HEK293T (cell line): ENCODE data around the gene ZBTB12.
"Not testable (repeated sequence)": the region's sequence is repeated elsewhere in the genome, so short reads cannot be mapped to it uniquely, and the experiment has no call there.

Experiments used
- CTCF ChIA-PET: fragments of 350-600 bp; formaldehyde crosslinking; extraction: SDS; loops from one replicate; lab custom pipeline; 2021; ENCODE audit warnings: antibody characterized with exemption, inconsistent platforms; lab: Yijun Ruan, JAX
- POLR2A ChIA-PET: fragments of 350-600 bp; formaldehyde crosslinking; extraction: SDS; loops from one replicate; lab custom pipeline; 2020; ENCODE audit warnings: antibody characterized with exemption, inconsistent platforms; lab: Yijun Ruan, JAX
- DNase-seq: peaks from one replicate; pipeline ENCODE4 v3.0.0; 2012; ENCODE audit warnings: mixed read lengths; ENCODE audit errors: extremely low spot score
- ARNT ChIP-seq: fragments of 450-650 bp; IDR thresholded peaks from 2 replicates; pipeline ENCODE4 v1.6.1; 2017; ENCODE audit warnings: mild to moderate bottlenecking
- BHLHE40 ChIP-seq: fragments of 450-650 bp; IDR thresholded peaks from 2 replicates; pipeline ENCODE4 v1.6.1; 2016; ENCODE audit warnings: mild to moderate bottlenecking, moderate library complexity, borderline replicate concordance
- CTBP1 ChIP-seq: fragments of 450-650 bp; IDR thresholded peaks from 2 replicates; pipeline ENCODE4 v1.6.1; 2016; ENCODE audit warnings: borderline replicate concordance
- ELF4 ChIP-seq: fragments of 450-650 bp; IDR thresholded peaks from 2 replicates; pipeline ENCODE4 v1.6.1; 2017; ENCODE audit warnings: antibody characterized with exemption
- FOXA1 ChIP-seq: fragments of 450-650 bp; IDR thresholded peaks from 2 replicates; pipeline ENCODE4 v1.6.1; 2016; ENCODE audit warnings: mild to moderate bottlenecking
- FOXK2 ChIP-seq: fragments of 450-650 bp; IDR thresholded peaks from 2 replicates; pipeline ENCODE4 v1.6.1; 2016; ENCODE audit warnings: mild to moderate bottlenecking
- FOXM1 ChIP-seq: fragments of 450-650 bp; IDR thresholded peaks from 2 replicates; pipeline ENCODE4 v1.6.1; 2017; ENCODE audit warnings: mild to moderate bottlenecking, borderline replicate concordance
- HDGF ChIP-seq: fragments of 450-650 bp; IDR thresholded peaks from 2 replicates; pipeline ENCODE4 v1.6.1; 2017; ENCODE audit warnings: antibody characterized with exemption, borderline replicate concordance
- L3MBTL2 ChIP-seq: fragments of 450-650 bp; conservative IDR thresholded peaks from 2 replicates; pipeline ENCODE4 v1.6.1; 2016; ENCODE audit warnings: mild to moderate bottlenecking
- LEF1 ChIP-seq: fragments of 450-650 bp; IDR thresholded peaks from 2 replicates; pipeline ENCODE4 v1.6.1; 2017; ENCODE audit warnings: mild to moderate bottlenecking, borderline replicate concordance
- NFRKB ChIP-seq: fragments of 450-650 bp; IDR thresholded peaks from 2 replicates; pipeline ENCODE4 v1.6.1; 2016; ENCODE audit warnings: mild to moderate bottlenecking, moderate library complexity
- SP1 ChIP-seq: fragments of 450-650 bp; IDR thresholded peaks from 2 replicates; pipeline ENCODE4 v1.6.1; 2017
- SUZ12 ChIP-seq: fragments of 450-650 bp; IDR thresholded peaks from 2 replicates; pipeline ENCODE4 v1.6.1; 2016; ENCODE audit warnings: mild to moderate bottlenecking
- TARDBP ChIP-seq: fragments of 450-650 bp; IDR thresholded peaks from 2 replicates; pipeline ENCODE4 v1.6.1; 2016
- ZNF384 ChIP-seq: fragments of 450-650 bp; IDR thresholded peaks from 2 replicates; pipeline ENCODE4 v1.6.1; 2016
- TF ChIP-seq, protein P1 (sequence below): fragments of 450-650 bp; IDR thresholded peaks from 2 replicates; pipeline ENCODE4 v1.6.1; 2016

Gene ZBTB12

DNA sequence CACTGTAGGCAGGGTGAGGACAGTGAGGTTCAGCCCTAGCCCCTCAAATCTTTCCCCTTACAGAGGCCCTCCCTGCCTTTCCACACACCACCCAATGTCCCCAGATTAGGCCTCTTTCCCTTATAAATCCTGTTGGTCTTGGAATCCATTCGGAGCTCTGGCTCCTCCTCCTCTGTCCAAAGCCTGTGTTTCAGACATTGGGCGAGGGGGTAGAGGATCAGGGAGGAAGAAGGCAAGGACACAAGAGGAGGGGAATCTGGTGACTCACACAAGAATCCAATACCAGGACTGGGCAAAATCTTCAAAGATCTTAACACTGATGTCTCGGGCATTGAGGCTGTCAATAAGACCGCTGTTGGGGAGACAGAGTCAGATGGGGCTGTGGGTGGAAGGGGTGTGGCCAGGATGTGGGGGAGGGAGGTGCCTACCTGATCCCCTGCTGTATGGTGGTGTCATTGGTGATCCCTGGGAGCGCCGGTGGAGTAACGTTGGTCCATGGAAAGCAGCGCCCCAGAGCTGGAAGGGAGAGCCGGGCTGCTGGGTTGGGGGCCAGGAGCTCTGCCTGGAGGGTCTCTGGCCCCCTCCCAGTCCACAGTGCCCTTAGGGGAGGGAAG, 30.7 kb downstream of the ZBTB12 start:
- DNase-seq = no peak
- TF ChIP-seq BHLHE40 (no peak), ZNF384 (no peak), L3MBTL2 (no peak), TARDBP (no peak), FOXK2 (no peak), FOXA1 (no peak), ARNT (no peak), ELF4 (no peak), NFRKB (no peak), FOXM1 (no peak), LEF1 (no peak), HDGF (no peak), SUZ12 (no peak), CTBP1 (no peak), SP1 (no peak)
- TF ChIP-seq, protein P1, sequence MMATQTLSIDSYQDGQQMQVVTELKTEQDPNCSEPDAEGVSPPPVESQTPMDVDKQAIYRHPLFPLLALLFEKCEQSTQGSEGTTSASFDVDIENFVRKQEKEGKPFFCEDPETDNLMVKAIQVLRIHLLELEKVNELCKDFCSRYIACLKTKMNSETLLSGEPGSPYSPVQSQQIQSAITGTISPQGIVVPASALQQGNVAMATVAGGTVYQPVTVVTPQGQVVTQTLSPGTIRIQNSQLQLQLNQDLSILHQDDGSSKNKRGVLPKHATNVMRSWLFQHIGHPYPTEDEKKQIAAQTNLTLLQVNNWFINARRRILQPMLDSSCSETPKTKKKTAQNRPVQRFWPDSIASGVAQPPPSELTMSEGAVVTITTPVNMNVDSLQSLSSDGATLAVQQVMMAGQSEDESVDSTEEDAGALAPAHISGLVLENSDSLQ = no peak
- POLR2A ChIA-PET = interaction anchor here (1.5 kb wide), 1 partner anchor 43 kb away, joined by 4 read pairs; the partner anchor contains the start of gene HSPA1B
- CTCF ChIA-PET = no interaction called here

DNA sequence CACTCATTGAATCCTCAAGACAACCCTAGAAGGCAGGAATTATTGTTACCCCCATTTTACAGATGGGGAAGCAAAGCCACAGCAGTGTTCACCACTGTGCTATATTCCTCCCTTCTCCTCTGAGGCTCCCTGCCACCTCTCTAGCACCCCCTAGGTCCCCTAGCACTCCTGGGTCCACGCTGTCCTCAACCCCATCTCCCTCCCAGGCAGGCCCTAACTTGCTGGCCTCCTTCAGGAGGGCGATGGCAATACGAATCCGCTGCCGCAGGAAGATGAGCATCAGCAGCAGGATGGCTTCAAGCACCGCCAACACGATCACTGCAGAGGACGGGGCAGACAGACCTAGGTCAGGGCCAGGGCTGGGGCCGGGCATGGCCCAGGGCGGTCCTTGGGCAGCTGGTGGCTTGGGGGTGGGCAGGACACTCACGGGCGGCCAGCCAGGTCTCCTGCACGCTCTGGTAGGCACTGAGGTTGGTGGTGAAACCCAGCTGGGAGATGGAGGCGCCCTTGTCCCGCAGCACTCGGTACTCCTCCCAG, 31.4 kb downstream of the ZBTB12 start:
- ChIA-PET CTCF (no interaction called here), POLR2A (no interaction called here)
- DNase-seq = no peak
- TF ChIP-seq, protein P1 = no peak

DNA sequence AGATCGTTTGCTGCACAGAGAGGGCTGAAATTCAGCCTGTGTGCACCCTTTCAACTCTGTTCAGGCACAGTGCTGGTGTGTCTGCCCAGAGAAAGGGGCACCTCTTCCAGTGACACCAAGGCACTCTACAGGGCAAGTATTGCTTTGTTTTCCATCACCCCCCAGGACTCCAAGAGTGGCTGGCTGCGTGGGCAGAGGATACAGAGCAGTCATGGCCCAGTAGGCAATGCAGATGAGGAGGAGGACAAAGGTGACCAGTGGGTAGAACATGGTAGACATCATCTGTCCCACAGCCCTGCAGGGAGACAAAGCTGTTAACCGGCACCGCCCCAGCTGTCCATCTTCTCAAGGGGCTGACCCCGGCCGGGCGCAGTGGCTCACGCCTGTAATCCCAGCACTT, 32.5 kb downstream of the ZBTB12 start:
- TF ChIP-seq CTBP1 (no peak), SP1 (no peak), SUZ12 (no peak), FOXM1 (no peak), LEF1 (no peak), BHLHE40 (no peak)
- TF ChIP-seq, protein P1 = no peak
- no peak for DNase-seq
- ChIA-PET POLR2A (interaction anchor here (8.0 kb wide), 1 partner anchor 30 kb away, joined by 104 read pairs; no protein-coding TSS in a partner anchor), CTCF (no interaction called here)

DNA sequence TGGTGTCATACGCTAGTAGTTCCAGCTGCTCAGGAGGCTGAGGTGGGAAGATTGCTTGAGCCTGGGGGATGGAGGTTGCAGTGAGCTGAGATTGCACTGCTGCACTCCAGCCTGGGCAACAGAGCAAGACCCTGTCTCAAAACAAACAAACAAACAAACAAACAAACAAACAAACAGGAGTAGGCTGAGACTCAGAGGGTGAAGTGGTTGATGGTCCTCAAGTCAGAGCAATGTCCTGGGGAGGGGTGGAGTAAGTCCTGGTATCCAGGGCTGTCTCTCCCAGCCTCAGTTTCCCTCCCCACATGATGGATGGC, 33.3 kb downstream of the ZBTB12 start:
- POLR2A ChIA-PET = interaction anchor here (0.9 to 8.0 kb wide), 4 partner anchors 29 to 54 kb away, joined by 3 to 104 read pairs (median 3); partner anchors contain the start of gene ZBTB12
- DNase-seq, CTCF ChIA-PET: not testable (repeated sequence)

DNA sequence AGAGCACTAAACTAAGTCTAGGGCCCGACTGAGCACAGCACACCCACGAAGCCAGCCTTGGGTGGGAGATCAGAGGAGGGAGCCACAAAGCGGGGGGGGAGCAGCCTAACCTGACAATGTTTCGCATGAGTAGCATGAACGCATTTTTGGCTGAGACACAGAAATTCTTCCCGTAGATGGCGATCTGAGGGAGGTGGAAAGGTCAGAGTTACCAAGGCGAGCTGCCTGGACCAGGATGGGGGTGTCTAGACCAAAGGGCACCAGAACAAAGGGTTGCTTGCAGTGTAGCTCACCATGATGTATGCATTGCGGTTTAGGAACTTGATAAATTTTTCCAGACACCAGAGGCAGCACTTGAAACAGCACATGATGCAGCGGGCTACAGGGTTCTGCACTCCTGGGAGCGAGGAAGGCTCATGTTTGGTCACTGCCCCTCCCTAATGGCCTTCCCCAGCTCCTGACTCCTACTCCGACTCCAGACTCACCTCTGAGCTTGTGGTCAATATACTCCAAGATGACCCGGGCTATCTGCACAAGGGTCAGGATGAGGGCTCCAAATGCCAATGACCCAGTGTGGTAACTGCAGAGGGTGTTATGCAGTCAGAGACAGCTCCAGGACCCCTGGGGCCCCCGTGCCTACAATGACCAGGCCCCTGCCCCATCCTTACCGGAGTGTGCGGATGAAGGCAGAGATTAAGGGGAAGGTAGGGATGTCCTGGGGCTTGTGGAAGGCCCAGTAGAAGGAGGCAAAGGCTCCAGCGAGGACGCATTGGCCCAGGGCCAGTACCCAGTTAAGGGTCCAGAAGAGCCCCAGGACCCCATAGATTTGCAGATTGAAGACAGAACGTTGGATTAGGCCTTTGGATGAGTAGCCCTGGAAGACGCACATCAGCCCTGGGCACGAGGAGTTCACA, 36.4 kb downstream of the ZBTB12 start:
- POLR2A ChIA-PET = interaction anchor here (0.7 to 8.0 kb wide), 5 partner anchors 10 to 58 kb away, joined by 3 to 104 read pairs (median 3); partner anchors contain the start of genes HSPA1A, HSPA1B, HSPA1L and LSM2
- DNase-seq = no peak
- CTCF ChIA-PET = interaction anchor here (0.8 kb wide), 1 partner anchor 33 kb away, joined by 3 read pairs; no protein-coding TSS in a partner anchor
- TF ChIP-seq HDGF (no peak), NFRKB (no peak), CTBP1 (no peak), ELF4 (no peak), FOXK2 (no peak), L3MBTL2 (no peak), TARDBP (no peak), LEF1 (no peak), BHLHE40 (no peak), FOXA1 (no peak), SP1 (no peak), ARNT (no peak), ZNF384 (no peak), SUZ12 (no peak), FOXM1 (no peak)
- TF ChIP-seq, protein P1 = no peak
